Measurements from ENCODE around the gene TGFBR3.
"Not testable (repeated sequence)": the region's sequence is repeated elsewhere in the genome, so short reads cannot be mapped to it uniquely, and the experiment has no call there.

The TGFBR3 gene

GRCh38 chr1:91672601-91673161 is 213.3 kb downstream of the TGFBR3 start:
- no peak for DNase-seq

- DNase-seq, result no peak
These were observed 215.2 kb downstream of the TGFBR3 start for GRCh38 chr1:91670781-91671180.

DNA sequence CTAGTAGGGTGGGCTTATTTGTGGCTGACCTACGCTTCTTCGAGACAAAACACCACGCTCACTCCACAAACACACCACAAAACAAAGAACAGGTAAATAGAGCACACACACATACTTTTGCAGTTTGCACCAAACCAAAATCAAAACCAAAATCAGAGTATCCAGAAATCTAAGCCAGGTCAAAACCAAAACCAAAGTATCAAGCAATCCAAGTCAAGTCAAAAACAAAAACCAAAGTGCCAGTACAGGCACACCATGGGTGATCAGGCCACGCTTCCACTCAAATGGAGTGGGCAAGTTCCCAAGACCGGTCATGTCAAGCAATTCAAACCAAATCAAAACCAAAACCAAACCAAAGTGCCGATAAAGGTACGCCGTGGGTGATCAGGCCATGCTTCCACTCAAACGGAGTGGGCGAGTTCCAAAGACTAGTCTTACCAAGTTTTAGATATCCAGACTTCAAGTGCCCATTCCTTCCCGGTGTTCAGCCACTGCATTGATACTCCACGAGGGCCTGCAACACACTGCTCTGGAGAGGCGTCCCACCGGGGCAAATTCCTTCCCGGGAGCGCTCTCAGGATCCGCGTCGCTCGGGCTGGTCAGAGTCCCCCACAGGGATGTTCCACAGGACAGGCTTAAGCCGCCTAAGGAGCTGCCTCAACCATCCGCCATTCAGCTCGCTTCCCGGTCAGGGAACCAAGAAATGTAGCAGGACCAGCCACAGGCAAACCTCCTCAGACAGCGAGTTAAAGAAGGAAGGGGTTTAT is 216.2 kb downstream of the TGFBR3 start:
- DNase-seq, result no peak

GRCh38 chr1:91666651-91667050 is 219.3 kb downstream of the TGFBR3 start:
- not testable (repeated sequence) for DNase-seq

- DNase-seq, result no peak
These were observed 224.8 kb downstream of the TGFBR3 start for GRCh38 chr1:91661121-91661520.

GRCh38 chr1:91660708-91661107 is 225.2 kb downstream of the TGFBR3 start:
- no peak for DNase-seq

DNA sequence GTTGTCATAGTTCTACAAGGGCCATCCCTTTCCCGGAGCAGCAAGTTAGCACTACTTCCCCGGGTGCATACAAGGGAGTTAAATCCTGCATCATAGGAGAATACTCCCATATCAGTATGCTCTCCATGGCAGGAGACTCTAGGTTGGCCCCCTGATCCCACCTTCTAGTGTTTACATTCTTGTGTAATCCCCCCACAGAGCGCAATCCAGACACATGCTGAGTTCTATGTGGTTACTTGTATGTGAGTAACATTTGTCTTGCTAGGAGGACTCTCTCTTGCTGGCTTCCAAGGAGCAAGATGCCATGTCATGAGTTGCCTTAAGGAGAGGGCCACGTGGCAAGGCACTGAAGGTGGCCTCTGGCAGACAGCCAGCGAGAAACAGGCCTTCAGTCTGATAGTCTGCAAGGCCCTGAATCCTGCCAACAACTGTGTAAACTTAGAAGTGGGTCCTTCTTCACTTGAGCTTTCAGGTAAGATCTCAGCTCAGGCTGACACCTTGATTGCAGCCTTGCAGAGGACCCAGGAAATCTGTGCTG is 230.0 kb downstream of the TGFBR3 start:
- DNase-seq, result no peak

DNA sequence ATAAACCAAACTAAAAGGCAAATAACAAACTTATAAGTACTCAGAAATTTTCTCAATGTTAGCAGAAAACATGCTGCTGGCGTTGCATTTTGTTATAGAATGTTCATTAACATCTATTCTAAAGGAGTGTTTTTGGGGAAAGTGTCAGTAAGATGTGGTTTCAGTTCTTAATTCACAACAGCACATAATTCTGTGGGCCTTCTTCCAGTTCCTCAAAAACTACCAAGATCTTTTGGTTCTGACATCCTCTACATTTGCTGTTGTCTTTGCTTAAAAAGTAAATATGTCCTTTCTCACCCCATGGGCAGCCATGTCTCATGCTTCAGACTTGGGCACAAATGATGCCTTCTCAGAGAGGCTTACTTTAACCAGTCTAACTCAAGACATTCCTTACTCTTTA is 232.8 kb downstream of the TGFBR3 start:
- no peak for DNase-seq

- DNase-seq, result no peak
These were observed 234.3 kb downstream of the TGFBR3 start for GRCh38 chr1:91651661-91652071.

- DNase-seq, result no peak
These were observed 234.7 kb downstream of the TGFBR3 start for GRCh38 chr1:91651243-91651642.

DNA sequence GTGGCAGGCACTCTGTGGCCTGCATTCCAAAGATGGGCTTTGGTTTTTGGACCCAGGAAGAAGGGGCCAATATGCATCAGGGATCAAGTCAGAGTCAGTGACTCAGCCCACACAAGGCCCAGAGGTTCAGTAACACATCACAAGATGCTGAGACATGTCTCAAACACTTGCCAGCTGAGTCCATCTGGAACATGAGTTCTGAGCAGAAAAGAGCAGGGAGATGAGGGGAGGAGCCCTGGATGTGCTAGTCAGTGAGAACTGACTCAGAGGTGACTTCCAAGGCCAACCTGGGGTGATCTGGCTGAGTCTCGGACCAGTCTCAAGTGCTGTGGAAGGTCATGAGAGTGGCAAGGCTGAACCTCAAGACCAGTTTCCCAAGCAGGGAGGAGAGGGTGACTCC is 235.2 kb downstream of the TGFBR3 start:
- DNase-seq, result no peak

GRCh38 chr1:91647061-91647460 is 238.9 kb downstream of the TGFBR3 start:
- DNase-seq, result no peak

- DNase-seq, result no peak
These were observed 240.9 kb downstream of the TGFBR3 start for GRCh38 chr1:91645031-91645430.

DNA sequence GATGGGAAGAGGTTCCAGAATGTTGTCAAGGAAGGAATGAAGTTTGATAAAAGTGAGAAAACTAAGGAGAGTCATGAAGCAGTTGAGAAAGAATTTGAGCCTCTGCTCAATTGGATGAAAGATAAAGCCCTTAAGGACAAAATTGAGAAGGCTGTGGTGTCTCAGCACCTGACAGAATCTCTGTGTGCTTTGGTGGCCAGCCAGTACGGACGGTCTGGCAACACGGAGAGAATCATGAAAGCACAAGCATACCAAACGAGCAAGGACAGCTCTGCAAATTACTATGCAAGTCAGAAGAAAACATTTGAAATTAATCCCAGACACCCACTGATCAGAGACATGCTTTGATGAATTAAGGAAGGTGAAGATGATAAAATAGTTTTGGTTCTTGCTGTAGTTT is 242.5 kb downstream of the TGFBR3 start:
- DNase-seq, result no peak

GRCh38 chr1:91640877-91641526 is 244.9 kb downstream of the TGFBR3 start:
- DNase-seq, result no peak

DNA sequence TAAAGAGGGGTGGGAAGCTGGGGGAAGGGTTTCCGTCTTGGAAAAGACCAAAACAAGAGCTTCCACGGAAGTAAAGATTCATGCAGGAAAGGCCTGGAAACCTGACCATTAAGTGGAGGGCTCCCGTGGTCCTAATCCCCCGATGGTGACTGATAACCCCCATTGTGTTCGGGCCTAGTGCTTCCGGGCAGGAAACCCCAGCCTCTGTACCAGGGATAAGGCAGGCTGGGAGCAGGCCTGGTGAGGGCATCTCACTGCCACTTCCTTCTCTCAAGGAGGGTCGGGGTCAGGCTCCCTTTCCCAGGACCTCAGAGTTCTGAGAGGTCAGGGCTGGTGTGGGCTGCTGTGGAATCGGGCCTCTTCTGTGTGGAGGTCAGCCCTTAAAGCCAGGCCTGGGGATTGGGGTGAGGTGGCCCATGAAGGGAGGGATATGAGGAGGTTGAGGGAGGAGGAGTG is 248.4 kb downstream of the TGFBR3 start:
- no peak for DNase-seq

GRCh38 chr1:91635763-91636162 is 250.2 kb downstream of the TGFBR3 start:
- no peak for DNase-seq

DNA sequence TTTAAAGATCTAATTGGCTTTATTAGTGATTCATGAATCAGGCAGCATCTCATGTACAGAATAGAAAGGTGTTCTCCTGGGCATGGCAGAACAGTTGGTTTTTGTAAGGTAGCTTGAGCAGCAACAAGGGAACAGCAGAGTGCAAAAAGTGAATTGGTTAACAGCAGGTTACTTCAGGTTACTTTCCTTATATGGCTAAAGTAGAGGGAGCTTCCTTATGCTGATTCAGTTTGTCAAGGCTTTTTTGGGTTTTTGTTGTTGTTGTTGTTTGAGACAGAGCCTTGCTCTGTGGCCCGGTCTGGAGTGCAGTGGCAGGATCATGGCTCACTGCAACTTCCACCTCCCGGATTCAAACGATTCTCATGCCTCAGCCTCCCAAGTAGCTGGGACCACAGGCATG is 252.5 kb downstream of the TGFBR3 start:
- no peak for DNase-seq

DNA sequence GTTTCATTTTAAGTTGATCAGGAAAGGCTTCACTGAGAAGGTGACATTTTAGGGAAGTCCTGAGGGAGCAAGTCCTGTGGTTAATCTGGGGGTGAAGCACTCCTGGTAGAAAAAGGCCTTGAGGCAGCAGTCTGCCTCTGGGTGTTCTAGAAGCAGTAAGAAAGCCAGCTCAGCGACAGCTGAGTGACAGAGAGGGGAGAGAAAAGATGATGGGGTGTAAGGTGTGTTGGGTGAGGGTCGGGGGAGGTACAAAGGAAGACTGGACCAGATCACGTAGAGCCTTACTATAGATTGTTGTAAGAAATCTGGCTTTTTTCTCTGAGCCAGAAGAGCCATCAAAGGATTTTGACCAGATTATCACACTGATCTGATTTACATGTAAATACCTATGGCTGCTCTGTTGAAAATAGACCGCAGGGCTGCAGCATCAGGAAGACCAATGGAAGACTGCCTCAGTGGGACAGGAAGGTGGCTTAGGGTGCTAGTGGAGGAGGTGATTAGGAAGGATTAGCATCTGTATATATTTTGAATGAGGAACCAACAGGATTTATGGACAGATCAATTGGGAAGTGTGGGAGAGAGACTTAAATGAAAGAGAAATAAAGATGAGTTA is 254.1 kb downstream of the TGFBR3 start:
- DNase-seq, result no peak

- DNase-seq, result no peak
These were observed 255.1 kb downstream of the TGFBR3 start for GRCh38 chr1:91630803-91631202.

Data from CD4-positive, alpha-beta T cell treated with Interferon gamma for 1 hour (primary cell).